SK-N-SH (cell line): ENCODE results near the gene SLC35G6. TPM values are rescaled to one million over a fixed set of nuclear protein-coding genes. Genes with fewer than 3 reads are reported as not detected.
"Not testable (repeated sequence)": the region's sequence is repeated elsewhere in the genome, so short reads cannot be mapped to it uniquely, and the experiment has no call there.

Experiments
- CTCF ChIA-PET: fragments of 300-600, 350-600 bp; formaldehyde crosslinking; extraction: SDS; loops from one replicate; lab custom pipeline; 2021; lab: Yijun Ruan, JAX
- POLR2A ChIA-PET: fragments of 350-600 bp; sonication (Branson Sonifier 250); formaldehyde crosslinking; extraction: SDS; loops from one replicate; lab custom pipeline; 2020; ENCODE audit warnings: antibody characterized with exemption, inconsistent platforms; lab: Yijun Ruan, JAX
- DNase-seq: peaks from one replicate; pipeline ENCODE4 v3.0.0; 2012
- H2AFZ ChIP-seq: fragments of 200-600 bp; sonication (generic); 2 replicates; pipeline ENCODE4 v1.8.1; 2016; ENCODE audit warnings: antibody characterized with exemption, mild to moderate bottlenecking, low read depth
- H3F3A ChIP-seq: fragments of 200-600 bp; sonication (generic); replicated peaks from 2 replicates; pipeline ENCODE3; 2016; ENCODE audit warnings: antibody characterized with exemption, mild to moderate bottlenecking; ENCODE audit not compliant: insufficient read depth
- H3K27ac ChIP-seq, 2 experiments: fragments of 200-500 bp in 1 of 2; fragments of 200-600 bp in 1 of 2; sonication (Bioruptor generic) in 1 of 2; sonication (generic), shearing (Covaris generic) in 1 of 2; 2 replicates each; pipeline versions ENCODE4 v1.5.1 to v1.6.1; 2014 to 2016; ENCODE audit warnings: low read depth in 2 of 2, inconsistent platforms in 1 of 2, low read length in 1 of 2, mild to moderate bottlenecking in 1 of 2, mixed read lengths in 1 of 2
- H3K27me3 ChIP-seq: fragments of 200-600 bp; sonication (generic), shearing (Covaris generic); 2 replicates; pipeline ENCODE4 v1.6.1; 2016; ENCODE audit warnings: mixed run types; ENCODE audit not compliant: insufficient read depth
- H3K36me3 ChIP-seq, 2 experiments: fragments of 200-500 bp in 1 of 2; fragments of 200-600 bp in 1 of 2; sonication (Bioruptor generic) in 1 of 2; sonication (generic) in 1 of 2; replicated peaks in 1 of 2; 2 replicates each; pipeline versions ENCODE3 to v1.5.1; 2014 to 2016; ENCODE audit warnings: low read length in 1 of 2, mild to moderate bottlenecking in 1 of 2; ENCODE audit not compliant: insufficient read depth in 2 of 2, control insufficient read depth in 1 of 2
- H3K4me1 ChIP-seq, 2 experiments: fragments of 200-500 bp in 1 of 2; fragments of 200-600 bp in 1 of 2; sonication (Bioruptor generic) in 1 of 2; sonication (generic), shearing (Covaris generic) in 1 of 2; 2 replicates each; pipeline versions ENCODE4 v1.5.1 to v1.6.1; 2014 to 2016; ENCODE audit warnings: low read depth in 1 of 2, low read length in 1 of 2, mixed run types in 1 of 2; ENCODE audit not compliant: insufficient read depth in 2 of 2, control insufficient read depth in 1 of 2
- H3K4me2 ChIP-seq: fragments of 200-600 bp; sonication (generic), shearing (Covaris generic); 2 replicates; pipeline ENCODE4 v1.6.1; 2017; ENCODE audit warnings: mixed run types
- H3K4me3 ChIP-seq, 2 experiments: fragments of 200-500 bp in 1 of 2; fragments of 200-600 bp in 1 of 2; sonication (Bioruptor generic) in 1 of 2; sonication (generic), shearing (Covaris generic) in 1 of 2; 2 replicates each; pipeline versions ENCODE4 v1.5.1 to v1.8.1; 2014 to 2016; ENCODE audit warnings: low read depth in 2 of 2, inconsistent platforms in 1 of 2, low read length in 1 of 2, mild to moderate bottlenecking in 1 of 2, mixed read lengths in 1 of 2, moderate library complexity in 1 of 2
- H3K79me2 ChIP-seq: fragments of 200-600 bp; sonication (generic); 2 replicates; pipeline ENCODE4 v1.8.1; 2017; ENCODE audit warnings: mild to moderate bottlenecking; ENCODE audit not compliant: insufficient read depth
- H3K9ac ChIP-seq: fragments of 200-600 bp; sonication (generic); 2 replicates; pipeline ENCODE4 v1.6.1; 2017; ENCODE audit warnings: mixed run types
- H3K9me2 ChIP-seq: fragments of 200-600 bp; sonication (generic); 2 replicates; pipeline ENCODE4 v1.6.1; 2017; ENCODE audit warnings: mixed run types
- H3K9me3 ChIP-seq: fragments of 200-600 bp; sonication (generic); 2 replicates; pipeline ENCODE4 v1.6.1; 2017; ENCODE audit warnings: mixed run types, mild to moderate bottlenecking, moderate library complexity
- H4K20me1 ChIP-seq: fragments of 200-600 bp; sonication (generic); 2 replicates; pipeline ENCODE4 v1.6.1; 2017; ENCODE audit warnings: mild to moderate bottlenecking, mixed run types; ENCODE audit not compliant: insufficient read depth
- CHD2 ChIP-seq: fragments of 150-350 bp; IDR thresholded peaks from 2 replicates; pipeline ENCODE4 v1.6.1; 2018; ENCODE audit warnings: low read length; ENCODE audit not compliant: partially characterized antibody
- FOSL2 ChIP-seq: IDR thresholded peaks from 2 replicates; pipeline ENCODE4 v1.4.0; 2012; ENCODE audit warnings: low read depth, mild to moderate bottlenecking, moderate library complexity, borderline replicate concordance
- FOXJ3 ChIP-seq: sonication (generic); formaldehyde crosslinking; IDR thresholded peaks from 2 replicates; pipeline ENCODE4 v1.5.1; 2020; ENCODE audit warnings: mild to moderate bottlenecking, missing genetic modification reagents
- GABPA ChIP-seq: IDR thresholded peaks from 2 replicates; pipeline ENCODE4 v1.4.0; 2012; ENCODE audit warnings: low read depth, mild to moderate bottlenecking
- MXI1 ChIP-seq: IDR thresholded peaks from 2 replicates; pipeline ENCODE4 v1.6.1; 2012; ENCODE audit warnings: mild to moderate bottlenecking, low read depth, low read length, improper control_type of control experiment
- NFIC ChIP-seq: IDR thresholded peaks from 2 replicates; pipeline ENCODE4 v1.4.0; 2012; ENCODE audit warnings: borderline replicate concordance
- RAD21 ChIP-seq: IDR thresholded peaks from 2 replicates; pipeline ENCODE4 v1.6.1; 2012; ENCODE audit warnings: mild to moderate bottlenecking, low read length
- SIN3A ChIP-seq: IDR thresholded peaks from 2 replicates; pipeline ENCODE4 v1.6.1; 2012; ENCODE audit warnings: low read depth, mild to moderate bottlenecking, low read length, moderate library complexity, borderline replicate concordance
- YY1 ChIP-seq: IDR thresholded peaks from 2 replicates; pipeline ENCODE4 v1.4.0; 2012; ENCODE audit warnings: low read depth, mild to moderate bottlenecking
- WGBS: methylation state at CpG from one replicate; pipeline ENCODE4 v1.1.6; 2017; ENCODE audit warnings: low lambda C conversion rate; 5-methylcytosine and 5-hydroxymethylcytosine counted together
- polyA plus RNA-seq, 3 experiments: library from polyadenylated mRNA; depleted of rRNA; stranded (reverse); fragments of >200 nt; gene quantifications; 2 replicates each; pipeline ENCODE4 v1.2.3, GENCODE V29; 2012
- TF ChIP-seq, protein P1 (sequence below): IDR thresholded peaks from 2 replicates; pipeline ENCODE4 v1.4.0; 2012; ENCODE audit warnings: low read depth, borderline replicate concordance
- TF ChIP-seq, protein P2 (sequence below): IDR thresholded peaks from 2 replicates; pipeline ENCODE4 v1.6.1; 2012; ENCODE audit warnings: mild to moderate bottlenecking, low read depth, low read length, moderate library complexity

SLC35G6 gene
- polyA plus RNA-seq, 1 of the 3 experiments (the other 2 are of a cell fraction): not detected

- TF ChIP-seq FOSL2: no peak
- TF ChIP-seq MXI1: no peak
- no peak for TF ChIP-seq YY1
- TF ChIP-seq, protein P1, sequence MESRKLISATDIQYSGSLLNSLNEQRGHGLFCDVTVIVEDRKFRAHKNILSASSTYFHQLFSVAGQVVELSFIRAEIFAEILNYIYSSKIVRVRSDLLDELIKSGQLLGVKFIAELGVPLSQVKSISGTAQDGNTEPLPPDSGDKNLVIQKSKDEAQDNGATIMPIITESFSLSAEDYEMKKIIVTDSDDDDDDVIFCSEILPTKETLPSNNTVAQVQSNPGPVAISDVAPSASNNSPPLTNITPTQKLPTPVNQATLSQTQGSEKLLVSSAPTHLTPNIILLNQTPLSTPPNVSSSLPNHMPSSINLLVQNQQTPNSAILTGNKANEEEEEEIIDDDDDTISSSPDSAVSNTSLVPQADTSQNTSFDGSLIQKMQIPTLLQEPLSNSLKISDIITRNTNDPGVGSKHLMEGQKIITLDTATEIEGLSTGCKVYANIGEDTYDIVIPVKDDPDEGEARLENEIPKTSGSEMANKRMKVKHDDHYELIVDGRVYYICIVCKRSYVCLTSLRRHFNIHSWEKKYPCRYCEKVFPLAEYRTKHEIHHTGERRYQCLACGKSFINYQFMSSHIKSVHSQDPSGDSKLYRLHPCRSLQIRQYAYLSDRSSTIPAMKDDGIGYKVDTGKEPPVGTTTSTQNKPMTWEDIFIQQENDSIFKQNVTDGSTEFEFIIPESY: no peak
- TF ChIP-seq GABPA: no peak
- no peak for TF ChIP-seq RAD21
- TF ChIP-seq NFIC: no peak
- TF ChIP-seq, protein P2, sequence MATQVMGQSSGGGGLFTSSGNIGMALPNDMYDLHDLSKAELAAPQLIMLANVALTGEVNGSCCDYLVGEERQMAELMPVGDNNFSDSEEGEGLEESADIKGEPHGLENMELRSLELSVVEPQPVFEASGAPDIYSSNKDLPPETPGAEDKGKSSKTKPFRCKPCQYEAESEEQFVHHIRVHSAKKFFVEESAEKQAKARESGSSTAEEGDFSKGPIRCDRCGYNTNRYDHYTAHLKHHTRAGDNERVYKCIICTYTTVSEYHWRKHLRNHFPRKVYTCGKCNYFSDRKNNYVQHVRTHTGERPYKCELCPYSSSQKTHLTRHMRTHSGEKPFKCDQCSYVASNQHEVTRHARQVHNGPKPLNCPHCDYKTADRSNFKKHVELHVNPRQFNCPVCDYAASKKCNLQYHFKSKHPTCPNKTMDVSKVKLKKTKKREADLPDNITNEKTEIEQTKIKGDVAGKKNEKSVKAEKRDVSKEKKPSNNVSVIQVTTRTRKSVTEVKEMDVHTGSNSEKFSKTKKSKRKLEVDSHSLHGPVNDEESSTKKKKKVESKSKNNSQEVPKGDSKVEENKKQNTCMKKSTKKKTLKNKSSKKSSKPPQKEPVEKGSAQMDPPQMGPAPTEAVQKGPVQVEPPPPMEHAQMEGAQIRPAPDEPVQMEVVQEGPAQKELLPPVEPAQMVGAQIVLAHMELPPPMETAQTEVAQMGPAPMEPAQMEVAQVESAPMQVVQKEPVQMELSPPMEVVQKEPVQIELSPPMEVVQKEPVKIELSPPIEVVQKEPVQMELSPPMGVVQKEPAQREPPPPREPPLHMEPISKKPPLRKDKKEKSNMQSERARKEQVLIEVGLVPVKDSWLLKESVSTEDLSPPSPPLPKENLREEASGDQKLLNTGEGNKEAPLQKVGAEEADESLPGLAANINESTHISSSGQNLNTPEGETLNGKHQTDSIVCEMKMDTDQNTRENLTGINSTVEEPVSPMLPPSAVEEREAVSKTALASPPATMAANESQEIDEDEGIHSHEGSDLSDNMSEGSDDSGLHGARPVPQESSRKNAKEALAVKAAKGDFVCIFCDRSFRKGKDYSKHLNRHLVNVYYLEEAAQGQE: no peak
- TF ChIP-seq SIN3A: no peak
- TF ChIP-seq FOXJ3 (CRISPR knock-in tag): no peak
- no peak for TF ChIP-seq CHD2
These were observed 9.5 kb upstream of the SLC35G6 start (continued) for GRCh38 chr17:7471729-7472128.

DNA sequence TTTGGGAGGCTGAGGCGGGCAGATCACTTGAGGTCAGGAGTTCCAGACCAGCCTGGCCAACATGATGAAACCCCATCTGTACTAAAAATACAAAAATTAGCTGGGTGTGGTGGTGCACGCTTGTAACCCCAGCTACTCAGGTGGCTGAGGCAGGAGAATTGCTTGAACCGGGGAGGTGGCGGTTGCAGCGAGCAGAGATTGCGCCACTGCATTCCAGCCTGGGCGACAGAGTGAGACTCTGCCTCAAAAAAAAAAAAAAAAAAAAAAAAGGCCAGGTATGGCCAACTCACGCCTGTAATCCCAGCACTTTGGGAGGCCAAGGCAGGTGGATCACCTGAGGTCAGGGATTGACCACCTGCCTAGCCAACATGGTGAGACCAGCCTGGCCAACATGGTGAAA lies 6.5 kb upstream of the SLC35G6 start:
- Histone ChIP-seq H3F3A (peaks cover 11% of the 10 kb centered on the region), H3K4me1 (peaks cover 16 to 21% of the 10 kb centered on the region in 2 experiments; a peak in 2 of 4 replicates), H4K20me1 (peaks cover 65% of the 10 kb centered on the region), H3K79me2 (peaks cover 98% of the 10 kb centered on the region)
- POLR2A ChIA-PET, H3K9me3 ChIP-seq, CTCF ChIA-PET, H3K36me3 ChIP-seq, H3K27ac ChIP-seq, H3K4me3 ChIP-seq, H3K4me2 ChIP-seq, H2AFZ ChIP-seq, H3K27me3 ChIP-seq, H3K9me2 ChIP-seq, H3K9ac ChIP-seq, DNase-seq: not testable (repeated sequence)
- WGBS: 99% methylated on average over 8 of the region's 8 CpGs
